NCI-H1436 treated with DMSO at 0.1 percent for 48 hours (cell line): ENCODE data around the gene TRIM66.

Experiments
- DNase-seq: peaks from one replicate; lab custom pipeline; 2025; lab: John Stamatoyannopoulos, UW

Gene TRIM66

GRCh38 chr11:8682303-8683114 lies at the start of gene TRIM66, which contains the start of gene RPL27A:
Gene TRIM66 (minus strand): TSS chr11:8682665. CDS start chr11:8672274, 10,391 bp downstream.
Gene RPL27A (plus strand): TSS chr11:8682792. CDS start chr11:8682814, 22 bp downstream.
- peak; percentile 77 for DNase-seq

GRCh38 chr11:8731647-8732323 lies 49.3 kb upstream of the TRIM66 start:
- DNase-seq: no peak

GRCh38 chr11:8730697-8731020 lies 48.2 kb upstream of the TRIM66 start:
- DNase-seq: no peak

GRCh38 chr11:8729837-8730696 lies 47.6 kb upstream of the TRIM66 start:
- DNase-seq: no peak

GRCh38 chr11:8729067-8729466 lies 46.6 kb upstream of the TRIM66 start:
- no peak for DNase-seq

- no peak for DNase-seq
Observed at GRCh38 chr11:8728563-8728962, 46.1 kb upstream of the TRIM66 start.

- DNase-seq: no peak
Observed at GRCh38 chr11:8726395-8726794, 43.9 kb upstream of the TRIM66 start.

- no peak for DNase-seq
Observed at GRCh38 chr11:8724682-8725081, 42.2 kb upstream of the TRIM66 start.

- no peak for DNase-seq
Observed at GRCh38 chr11:8723711-8724110, 41.2 kb upstream of the TRIM66 start.

- no peak for DNase-seq
Observed at GRCh38 chr11:8722809-8723208, 40.3 kb upstream of the TRIM66 start.

- no peak for DNase-seq
Observed at GRCh38 chr11:8721609-8722500, 39.4 kb upstream of the TRIM66 start.

GRCh38 chr11:8720868-8721608 lies 38.6 kb upstream of the TRIM66 start:
- DNase-seq: no peak

- no peak for DNase-seq
Observed at GRCh38 chr11:8720352-8720751, 37.9 kb upstream of the TRIM66 start.

GRCh38 chr11:8719721-8720120 lies 37.3 kb upstream of the TRIM66 start:
- DNase-seq: no peak

GRCh38 chr11:8719211-8719649 lies 36.8 kb upstream of the TRIM66 start:
- DNase-seq: no peak

GRCh38 chr11:8717876-8718753 lies 35.6 kb upstream of the TRIM66 start:
- no peak for DNase-seq

- no peak for DNase-seq
Observed at GRCh38 chr11:8717544-8717875, 35.0 kb upstream of the TRIM66 start.

GRCh38 chr11:8715501-8715900 lies 33.0 kb upstream of the TRIM66 start:
- DNase-seq: no peak

GRCh38 chr11:8714622-8715225 lies 32.3 kb upstream of the TRIM66 start:
- no peak for DNase-seq
